ENCODE measurements around the gene LRRC32. TPM values are rescaled to one million over a fixed set of nuclear protein-coding genes. Genes with fewer than 3 reads are reported as not detected.

The LRRC32 gene
- total and polyA plus RNA-seq, 2 experiments from 2014 or later = 4.0 to 7.9 TPM

DNA sequence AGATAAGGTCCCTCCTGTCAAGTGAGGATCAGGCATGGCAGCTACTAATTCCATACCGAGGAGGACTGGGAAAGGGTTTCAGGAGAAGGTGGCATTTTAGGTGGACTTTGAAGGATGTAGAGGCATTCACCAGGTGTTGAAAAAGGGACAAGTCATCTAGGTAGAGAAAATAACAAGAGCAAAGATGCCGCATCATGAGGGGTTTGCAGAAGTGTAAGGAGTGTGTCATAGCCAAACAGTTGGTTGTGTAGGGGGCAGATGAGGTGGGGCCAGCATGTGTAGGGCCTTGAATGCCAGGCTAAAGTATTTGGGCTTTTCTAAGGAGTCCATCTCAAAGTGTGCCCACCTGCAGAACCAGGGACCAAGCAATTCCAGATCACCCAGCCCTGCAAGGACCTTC lies 11.6 kb upstream of the LRRC32 start:
- Histone ChIP-seq H3K9ac (no peak overlapping the region), H3K4me1 (ENCODE audit: insufficient read depth) (no peaks in the 10 kb centered on the region), H3K4me3 (no peak overlapping the region), H3K9me3 (ENCODE audit: low read depth) (no peaks in the 10 kb centered on the region), H3K79me2 (ENCODE audit: insufficient read depth) (no peaks in the 10 kb centered on the region), H3K9me2 (ENCODE audit: insufficient read depth) (no peaks in the 10 kb centered on the region), H3K27me3 (replicated peaks; ENCODE audit: insufficient read depth) (no peaks in the 10 kb centered on the region; the same call in 1 of the 2 replicates), H3K27ac (no peak overlapping the region), H3F3A (ENCODE audit: insufficient read depth) (no peaks in the 10 kb centered on the region), H3K36me3 (ENCODE audit: low read depth) (no peaks in the 10 kb centered on the region), H3K4me2 (ENCODE audit: unreplicated experiment) (no peak overlapping the region), H4K20me1 (ENCODE audit: insufficient read depth) (no peaks in the 10 kb centered on the region), H2AFZ (no peak overlapping the region)
- WGBS, 2 experiments (ENCODE audit: low coverage in 1 of 2, low lambda C conversion rate in 2 of 2, missing lambda C conversion rate in 2 of 2) = 90 to 92% methylated on average over 2 of the region's 2 CpGs
- no peak for DNase-seq
- in situ Hi-C loops (cut with MboI) = loop anchor here (5.0 kb wide), 1 partner anchor 90 kb away; no protein-coding TSS in a partner anchor
- TF ChIP-seq EZH2 (IDR thresholded peaks at IDR 0.05; ENCODE audit: insufficient read depth, poor library complexity, severe bottlenecking) = no peak
- no peak for TF ChIP-seq EZH2phosphoT487 (IDR thresholded peaks at IDR 0.05; ENCODE audit: insufficient read depth, low read depth)

DNA sequence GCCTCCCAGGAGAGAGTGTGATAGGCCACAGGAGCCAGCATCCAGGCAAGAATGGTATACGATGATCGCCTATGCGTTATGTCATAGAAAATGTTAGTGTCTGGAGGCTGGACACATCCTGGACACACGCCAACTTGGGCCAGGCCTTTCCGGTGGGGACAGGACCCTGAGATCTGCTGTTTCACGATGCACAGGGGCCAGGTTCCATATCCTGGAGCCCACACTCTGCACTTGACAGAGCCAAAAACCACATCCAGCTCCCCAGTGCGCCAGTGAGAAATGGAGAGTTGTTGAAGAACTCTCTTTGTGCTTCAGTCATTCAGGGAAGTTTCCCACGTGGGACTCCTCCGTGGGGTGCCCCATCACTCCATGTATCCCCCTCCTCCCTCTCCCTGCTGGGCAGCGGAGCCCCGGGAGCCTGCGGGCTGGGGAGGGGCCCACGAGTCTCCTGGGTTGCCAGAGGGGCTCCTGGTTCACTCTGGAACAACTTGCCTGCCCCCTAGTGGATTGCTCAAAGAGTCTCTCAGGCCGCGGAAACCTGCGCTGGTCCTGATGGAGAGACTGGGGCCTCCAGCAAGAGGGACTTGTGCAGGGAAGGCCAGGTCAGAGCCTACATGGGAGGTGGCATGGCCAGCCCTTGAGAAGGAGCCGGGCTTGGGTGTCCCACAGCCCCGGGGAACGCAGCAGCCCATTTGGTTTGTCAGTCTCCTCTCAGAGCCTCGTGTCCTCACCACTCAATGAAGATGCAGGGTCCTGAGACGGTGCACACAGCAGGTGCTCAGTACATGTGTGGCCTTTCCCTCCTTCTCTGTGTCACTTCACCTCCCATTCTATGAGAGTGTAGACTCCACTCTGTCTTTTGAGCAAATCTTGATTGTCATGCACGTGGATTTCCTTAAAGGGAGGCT lies 10.2 kb upstream of the LRRC32 start:
- no peaks in the 10 kb centered on the region for H3K4me1 ChIP-seq (ENCODE audit: insufficient read depth)
- no peaks in the 10 kb centered on the region for H4K20me1 ChIP-seq (ENCODE audit: insufficient read depth)
- H3K36me3 ChIP-seq (ENCODE audit: low read depth) = no peaks in the 10 kb centered on the region
- 27 to 29% methylated on average over 22 of the region's 22 CpGs for WGBS, 2 experiments (ENCODE audit: low coverage in 1 of 2, low lambda C conversion rate in 2 of 2, missing lambda C conversion rate in 2 of 2)
- peak; percentile 82 for DNase-seq
- in situ Hi-C loops (cut with MboI) = loop anchor here (5.0 kb wide), 1 partner anchor 88 kb away; no protein-coding TSS in a partner anchor
- H3K9me2 ChIP-seq (ENCODE audit: insufficient read depth) = no peaks in the 10 kb centered on the region
- no peaks in the 10 kb centered on the region for H3K79me2 ChIP-seq (ENCODE audit: insufficient read depth)
- no peak overlapping the region for H3K27ac ChIP-seq
- H3K27me3 ChIP-seq (replicated peaks; ENCODE audit: insufficient read depth) = no peaks in the 10 kb centered on the region; the same call in 1 of the 2 replicates
- no peaks in the 10 kb centered on the region for H3K9me3 ChIP-seq (ENCODE audit: low read depth)
- no peak for TF ChIP-seq EZH2phosphoT487 (IDR thresholded peaks at IDR 0.05; ENCODE audit: insufficient read depth, low read depth)
- TF ChIP-seq EZH2 (IDR thresholded peaks at IDR 0.05; ENCODE audit: insufficient read depth, poor library complexity, severe bottlenecking) = no peak
- no peaks in the 10 kb centered on the region for H3F3A ChIP-seq (ENCODE audit: insufficient read depth)
- H2AFZ ChIP-seq = peak overlapping the region; percentile 37; the same call in 1 of the 2 replicates
- no peak overlapping the region for H3K4me3 ChIP-seq
- H3K9ac ChIP-seq = no peak overlapping the region
- H3K4me2 ChIP-seq (ENCODE audit: unreplicated experiment) = peak overlapping the region; percentile 65

DNA sequence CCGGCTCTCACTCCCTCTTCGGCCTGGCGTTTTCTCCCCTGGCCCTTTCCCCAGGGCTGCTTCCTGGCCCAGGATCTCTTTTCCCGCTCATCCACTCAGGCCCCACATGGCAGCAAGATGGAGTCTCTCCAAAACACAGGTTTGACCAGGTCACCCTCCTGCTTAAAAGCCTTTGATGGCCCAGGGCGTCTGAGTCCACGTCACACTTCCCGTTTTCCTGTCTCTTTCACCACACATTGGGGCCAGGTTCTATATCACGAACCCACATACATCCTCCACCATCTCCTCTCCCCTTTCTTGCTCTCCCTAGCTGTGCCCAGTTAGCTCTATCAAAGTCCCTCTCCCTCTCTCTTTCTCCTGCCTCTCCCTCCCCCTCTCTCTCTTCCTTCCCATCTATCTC lies 7.8 kb upstream of the LRRC32 start:
- no peaks in the 10 kb centered on the region for H3F3A ChIP-seq (ENCODE audit: insufficient read depth)
- no peak overlapping the region for H3K9ac ChIP-seq
- in situ Hi-C loops (cut with MboI) = no loop called here
- WGBS, 2 experiments (ENCODE audit: low coverage in 1 of 2, low lambda C conversion rate in 2 of 2, missing lambda C conversion rate in 2 of 2) = 85 to 86% methylated on average over 8 of the region's 8 CpGs
- H3K9me2 ChIP-seq (ENCODE audit: insufficient read depth) = no peaks in the 10 kb centered on the region
- DNase-seq = no peak
- H3K4me2 ChIP-seq (ENCODE audit: unreplicated experiment) = no peak overlapping the region
- H2AFZ ChIP-seq = no peak overlapping the region
- H3K4me3 ChIP-seq = no peak overlapping the region
- H4K20me1 ChIP-seq (ENCODE audit: insufficient read depth) = no peaks in the 10 kb centered on the region
- H3K4me1 ChIP-seq (ENCODE audit: insufficient read depth) = no peaks in the 10 kb centered on the region
- TF ChIP-seq EZH2 (IDR thresholded peaks at IDR 0.05; ENCODE audit: insufficient read depth, poor library complexity, severe bottlenecking) (no peak), EZH2phosphoT487 (IDR thresholded peaks at IDR 0.05; ENCODE audit: insufficient read depth, low read depth) (no peak)
- no peaks in the 10 kb centered on the region for H3K9me3 ChIP-seq (ENCODE audit: low read depth)
- no peaks in the 10 kb centered on the region for H3K79me2 ChIP-seq (ENCODE audit: insufficient read depth)
- H3K36me3 ChIP-seq (ENCODE audit: low read depth) = no peaks in the 10 kb centered on the region
- H3K27ac ChIP-seq = no peak overlapping the region
- H3K27me3 ChIP-seq (replicated peaks; ENCODE audit: insufficient read depth) = no peaks in the 10 kb centered on the region; the same call in 1 of the 2 replicates

DNA sequence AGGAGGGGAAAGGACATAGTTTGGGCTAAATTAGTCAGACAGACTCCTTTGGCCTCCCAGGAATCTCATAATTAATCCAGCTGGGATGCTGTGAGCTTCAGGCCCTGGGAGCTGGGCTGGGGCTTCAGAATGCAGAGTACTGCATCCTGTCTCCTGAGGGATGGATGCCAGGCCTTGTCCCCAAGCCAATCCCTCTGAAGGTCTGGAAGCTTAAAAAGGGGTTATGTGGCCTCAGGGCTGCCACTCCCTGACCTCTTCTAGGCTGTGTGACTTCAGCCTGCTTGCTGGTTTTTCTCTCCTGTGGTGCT lies 6.9 kb upstream of the LRRC32 start:
- Histone ChIP-seq H3K4me3 (no peak overlapping the region), H3K4me2 (ENCODE audit: unreplicated experiment) (no peak overlapping the region), H3K27ac (no peak overlapping the region), H3K79me2 (ENCODE audit: insufficient read depth) (no peaks in the 10 kb centered on the region), H3K4me1 (ENCODE audit: insufficient read depth) (no peaks in the 10 kb centered on the region), H3K27me3 (replicated peaks; ENCODE audit: insufficient read depth) (no peaks in the 10 kb centered on the region), H2AFZ (no peak overlapping the region), H4K20me1 (ENCODE audit: insufficient read depth) (no peaks in the 10 kb centered on the region), H3K9me2 (ENCODE audit: insufficient read depth) (no peaks in the 10 kb centered on the region), H3K9ac (no peak overlapping the region), H3F3A (ENCODE audit: insufficient read depth) (no peaks in the 10 kb centered on the region), H3K9me3 (ENCODE audit: low read depth) (no peaks in the 10 kb centered on the region), H3K36me3 (ENCODE audit: low read depth) (no peaks in the 10 kb centered on the region)
- DNase-seq = no peak
- in situ Hi-C loops (cut with MboI) = no loop called here
- TF ChIP-seq EZH2 (IDR thresholded peaks at IDR 0.05; ENCODE audit: insufficient read depth, poor library complexity, severe bottlenecking) (no peak), EZH2phosphoT487 (IDR thresholded peaks at IDR 0.05; ENCODE audit: insufficient read depth, low read depth) (no peak)

All from GM23248 (cell line).